ENCODE results near the gene ATP8A1.
"Not testable (repeated sequence)": the region's sequence is repeated elsewhere in the genome, so short reads cannot be mapped to it uniquely, and the experiment has no call there.

The ATP8A1 gene

GRCh38 chr4:42656944-42657792 is at the start of gene ATP8A1:
Gene ATP8A1 (minus strand): TSS chr4:42657105. CDS start chr4:42656873, 232 bp downstream.
- TF ChIP-seq CTCF (IDR thresholded peaks at IDR 0.05; ENCODE audit: low read depth, low read length, missing control alignments) = no peak
- H3K4me3 ChIP-seq (replicated peaks; ENCODE audit: low read depth, low read length) = peak within 1 kb of the TSS; percentile 51
- peak; percentile 43 for DNase-seq (ENCODE audit: extremely low read depth, low read depth)

GRCh38 chr4:42706086-42706485 is 49.2 kb upstream of the ATP8A1 start:
- H3K4me3 ChIP-seq (replicated peaks; ENCODE audit: low read depth, low read length) = no peak overlapping the region
- DNase-seq (ENCODE audit: extremely low read depth, low read depth) = no peak
- no peak for TF ChIP-seq CTCF (IDR thresholded peaks at IDR 0.05; ENCODE audit: low read depth, low read length, missing control alignments)

GRCh38 chr4:42703813-42704212 is 46.9 kb upstream of the ATP8A1 start:
- TF ChIP-seq CTCF (IDR thresholded peaks at IDR 0.05; ENCODE audit: low read depth, low read length, missing control alignments) = no peak
- H3K4me3 ChIP-seq (replicated peaks; ENCODE audit: low read depth, low read length) = no peak overlapping the region
- DNase-seq (ENCODE audit: extremely low read depth, low read depth) = no peak

- no peak for DNase-seq (ENCODE audit: extremely low read depth, low read depth)
- TF ChIP-seq CTCF (IDR thresholded peaks at IDR 0.05; ENCODE audit: low read depth, low read length, missing control alignments) = no peak
- no peak overlapping the region for H3K4me3 ChIP-seq (replicated peaks; ENCODE audit: low read depth, low read length)
Measured at GRCh38 chr4:42702895-42703294, 46.0 kb upstream of the ATP8A1 start.

- H3K4me3 ChIP-seq (replicated peaks; ENCODE audit: low read depth, low read length); DNase-seq (ENCODE audit: extremely low read depth, low read depth): not testable (repeated sequence)
Measured at GRCh38 chr4:42701780-42702179, 44.9 kb upstream of the ATP8A1 start.

- no peak overlapping the region for H3K4me3 ChIP-seq (replicated peaks; ENCODE audit: low read depth, low read length)
- TF ChIP-seq CTCF (IDR thresholded peaks at IDR 0.05; ENCODE audit: low read depth, low read length, missing control alignments) = no peak
- DNase-seq (ENCODE audit: extremely low read depth, low read depth) = no peak
Measured at GRCh38 chr4:42690537-42690936, 33.6 kb upstream of the ATP8A1 start.

GRCh38 chr4:42683393-42683792 is 26.5 kb upstream of the ATP8A1 start:
- no peak for TF ChIP-seq CTCF (IDR thresholded peaks at IDR 0.05; ENCODE audit: low read depth, low read length, missing control alignments)

More at GRCh38 chr4:42683393-42683792, 26.5 kb upstream of the ATP8A1 start:
- no peak for DNase-seq (ENCODE audit: extremely low read depth, low read depth)
- H3K4me3 ChIP-seq (replicated peaks; ENCODE audit: low read depth, low read length) = no peak overlapping the region

All from HFF-Myc (cell line).